ENCODE results near the gene TTC31. TPM values are rescaled to one million over a fixed set of nuclear protein-coding genes. Genes with fewer than 3 reads are reported as not detected.
"Not testable (repeated sequence)": the region's sequence is repeated elsewhere in the genome, so short reads cannot be mapped to it uniquely, and the experiment has no call there.

The TTC31 gene
- total RNA-seq, 4 donors from 2014 or later = 20.4 to 45.5 (median 27.4) TPM

GRCh38 chr2:74481431-74481830 lies 1.4 kb upstream of the TTC31 start:
- peaks cover 3% of the 10 kb centered on the region for H3K36me3 ChIP-seq
- WGBS = 50% methylated on average over 3 of the region's 3 CpGs
- TF ChIP-seq POLR2AphosphoS5 (IDR thresholded peaks at IDR 0.05) (no peak), CTCF (IDR thresholded peaks at IDR 0.05) (no peak), POLR2A (IDR thresholded peaks at IDR 0.05) (no peak), EP300 (IDR thresholded peaks at IDR 0.05) (no peak)
- H3K27ac ChIP-seq = no peak overlapping the region
- peaks cover 31% of the 10 kb centered on the region for H3K4me1 ChIP-seq
- no peak for DNase-seq (ENCODE audit: low spot score in 2 of 2)
- H3K4me3 ChIP-seq = peak overlapping the region; percentile 79
- H3K9me3 ChIP-seq = no peaks in the 10 kb centered on the region
- no peaks in the 10 kb centered on the region for H3K27me3 ChIP-seq

GRCh38 chr2:74481961-74482800 lies 700 bp upstream of the TTC31 start:
- H3K4me3 ChIP-seq = peak overlapping the region; percentile 79
- no CpG with 5 or more reads among the region's 80 CpGs for WGBS
- H3K9me3 ChIP-seq = no peaks in the 10 kb centered on the region
- peaks cover 31% of the 10 kb centered on the region for H3K4me1 ChIP-seq
- no peak for DNase-seq (ENCODE audit: low spot score in 2 of 2)
- no peaks in the 10 kb centered on the region for H3K27me3 ChIP-seq
- TF ChIP-seq CTCF (IDR thresholded peaks at IDR 0.05) (no peak), EP300 (IDR thresholded peaks at IDR 0.05) (no peak), POLR2A (IDR thresholded peaks at IDR 0.05) (no peak), POLR2AphosphoS5 (IDR thresholded peaks at IDR 0.05) (peak in 1 of 3 donors; percentile 23)
- H3K36me3 ChIP-seq = peaks cover 3% of the 10 kb centered on the region
- H3K27ac ChIP-seq = peak overlapping the region; percentile 82

GRCh38 chr2:74483675-74484164 lies 839 bp downstream of the TTC31 start:
- H3K27me3 ChIP-seq; H3K9me3 ChIP-seq; H3K27ac ChIP-seq; H3K36me3 ChIP-seq; DNase-seq (ENCODE audit: low spot score in 2 of 2): not testable (repeated sequence)
- 80% methylated on average over 19 of the region's 19 CpGs for WGBS
- peak overlapping the region; percentile 79 for H3K4me3 ChIP-seq
- H3K4me1 ChIP-seq = peaks cover 31% of the 10 kb centered on the region

GRCh38 chr2:74486141-74486540 lies 3.3 kb downstream of the TTC31 start:
- Histone ChIP-seq H3K9me3 (no peaks in the 10 kb centered on the region), H3K4me1 (peaks cover 22% of the 10 kb centered on the region), H3K27me3 (no peaks in the 10 kb centered on the region), H3K4me3 (no peak overlapping the region), H3K27ac (no peak overlapping the region), H3K36me3 (peaks cover 25% of the 10 kb centered on the region)
- 81% methylated on average over 2 of the region's 2 CpGs for WGBS
- TF ChIP-seq EP300 (IDR thresholded peaks at IDR 0.05) = no peak
- TF ChIP-seq CTCF (IDR thresholded peaks at IDR 0.05) = no peak
- TF ChIP-seq POLR2A (IDR thresholded peaks at IDR 0.05) = no peak
- TF ChIP-seq POLR2AphosphoS5 (IDR thresholded peaks at IDR 0.05) = no peak
- no peak for DNase-seq (ENCODE audit: low spot score in 2 of 2)

- Histone ChIP-seq H3K4me3 (no peak overlapping the region), H3K36me3 (peaks cover 52% of the 10 kb centered on the region)
- WGBS = 85% methylated on average over 9 of the region's 9 CpGs
Observed at GRCh38 chr2:74488643-74489481, 6.0 kb downstream of the TTC31 start.

GRCh38 chr2:74489906-74490305 lies 7.0 kb downstream of the TTC31 start:
- WGBS = 95% methylated on average over 9 of the region's 9 CpGs
- H3K27ac ChIP-seq = no peak overlapping the region
- no peak for DNase-seq (ENCODE audit: low spot score in 2 of 2)
- no peak overlapping the region for H3K4me3 ChIP-seq
- peaks cover 58% of the 10 kb centered on the region for H3K36me3 ChIP-seq
- no peaks in the 10 kb centered on the region for H3K4me1 ChIP-seq
- H3K9me3 ChIP-seq = no peaks in the 10 kb centered on the region
- H3K27me3 ChIP-seq = no peaks in the 10 kb centered on the region
- TF ChIP-seq POLR2AphosphoS5 (IDR thresholded peaks at IDR 0.05) = no peak
- no peak for TF ChIP-seq EP300 (IDR thresholded peaks at IDR 0.05)
- no peak for TF ChIP-seq CTCF (IDR thresholded peaks at IDR 0.05)
- TF ChIP-seq POLR2A (IDR thresholded peaks at IDR 0.05) = no peak

More at GRCh38 chr2:74488643-74489481, 6.0 kb downstream of the TTC31 start:
- Histone ChIP-seq H3K9me3 (no peaks in the 10 kb centered on the region), H3K27ac (no peak overlapping the region), H3K27me3 (no peaks in the 10 kb centered on the region), H3K4me1 (peaks cover 4% of the 10 kb centered on the region)
- TF ChIP-seq EP300 (IDR thresholded peaks at IDR 0.05) = no peak
- DNase-seq (ENCODE audit: low spot score in 2 of 2) = no peak

Data from suprapubic skin (tissue), 4 donors.